ENCODE data around the gene PARVA.

DNA sequence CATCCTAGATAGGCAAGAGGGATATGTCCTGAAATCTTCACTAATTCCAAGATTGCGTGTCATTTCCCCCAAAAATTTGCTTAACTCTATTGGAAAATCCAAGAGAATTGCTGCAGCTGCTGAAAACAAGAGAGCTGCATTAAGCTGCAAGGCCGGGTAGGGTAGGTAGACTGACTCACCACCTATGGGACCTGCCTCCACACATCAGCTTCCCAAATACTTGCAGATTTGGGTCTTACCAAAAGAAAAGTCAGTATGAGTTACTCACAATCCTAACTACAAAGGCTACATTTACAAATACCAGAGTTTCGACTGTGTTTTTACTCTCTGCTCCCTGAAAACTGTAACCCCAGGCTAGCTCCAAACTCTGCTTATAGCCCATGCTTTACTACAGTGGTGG lies 154.3 kb downstream of the PARVA start:
- TF ChIP-seq RAD21 (IDR thresholded peaks at IDR 0.05; ENCODE audit: low read depth) (no peak), EP300 (IDR thresholded peaks at IDR 0.05; ENCODE audit: borderline replicate concordance) (no peak), TAF1 (IDR thresholded peaks at IDR 0.05; ENCODE audit: low read depth) (no peak)
- TF ChIP-seq, protein P1, sequence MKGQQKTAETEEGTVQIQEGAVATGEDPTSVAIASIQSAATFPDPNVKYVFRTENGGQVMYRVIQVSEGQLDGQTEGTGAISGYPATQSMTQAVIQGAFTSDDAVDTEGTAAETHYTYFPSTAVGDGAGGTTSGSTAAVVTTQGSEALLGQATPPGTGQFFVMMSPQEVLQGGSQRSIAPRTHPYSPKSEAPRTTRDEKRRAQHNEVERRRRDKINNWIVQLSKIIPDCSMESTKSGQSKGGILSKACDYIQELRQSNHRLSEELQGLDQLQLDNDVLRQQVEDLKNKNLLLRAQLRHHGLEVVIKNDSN (IDR thresholded peaks at IDR 0.05), result no peak
- TF ChIP-seq, protein P2, sequence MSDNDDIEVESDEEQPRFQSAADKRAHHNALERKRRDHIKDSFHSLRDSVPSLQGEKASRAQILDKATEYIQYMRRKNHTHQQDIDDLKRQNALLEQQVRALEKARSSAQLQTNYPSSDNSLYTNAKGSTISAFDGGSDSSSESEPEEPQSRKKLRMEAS (IDR thresholded peaks at IDR 0.05), result no peak

Measured in Ishikawa (cell line).